Neuronal stem cell (in vitro differentiated cells): Measurements from ENCODE around the gene OR56A3.
A peak's percentile ranks its signal among the peaks of the same experiment; 100 is the strongest.

Source experiments
- DNase-seq: peaks from one replicate; pipeline ENCODE4 v3.0.0-alpha.2; 2013; ENCODE audit warnings: low spot score
- H2AFZ ChIP-seq: one replicate; pipeline ENCODE4 v1.6.1; 2013; ENCODE audit warnings: mild to moderate bottlenecking, low read length, inconsistent platforms
- H2AK5ac ChIP-seq: 2 replicates; pipeline ENCODE4 v1.6.1; 2013; ENCODE audit warnings: low read depth, mild to moderate bottlenecking, inconsistent platforms, low read length, moderate library complexity, mixed read lengths
- H2BK120ac ChIP-seq: 2 replicates; pipeline ENCODE4 v1.6.1; 2013; ENCODE audit warnings: low read depth, mild to moderate bottlenecking, inconsistent platforms, low read length, moderate library complexity, mixed read lengths
- H2BK12ac ChIP-seq: one replicate; pipeline ENCODE4 v1.6.1; 2013; ENCODE audit warnings: low read length, inconsistent platforms
- H2BK15ac ChIP-seq: 2 replicates; pipeline ENCODE4 v1.6.1; 2013; ENCODE audit warnings: mild to moderate bottlenecking, low read length, inconsistent platforms, mixed read lengths
- H2BK5ac ChIP-seq: one replicate; pipeline ENCODE4 v1.6.1; 2013; ENCODE audit warnings: inconsistent platforms, mild to moderate bottlenecking, low read length, moderate library complexity
- H3K14ac ChIP-seq: one replicate; pipeline ENCODE4 v1.6.1; 2013; ENCODE audit warnings: low read length, inconsistent platforms
- H3K18ac ChIP-seq: 2 replicates; pipeline ENCODE4 v1.6.1; 2013; ENCODE audit warnings: low read length, inconsistent platforms
- H3K23ac ChIP-seq: 2 replicates; pipeline ENCODE4 v1.6.1; 2013; ENCODE audit warnings: low read depth, mild to moderate bottlenecking, mixed read lengths, low read length, inconsistent platforms; ENCODE audit not compliant: poor library complexity
- H3K27ac ChIP-seq: replicated peaks from 3 replicates; pipeline ENCODE4 v1.5.1; 2013; ENCODE audit warnings: low read length, inconsistent platforms
- H3K27me3 ChIP-seq, 3 experiments: 2 replicates each; pipeline ENCODE4 v1.6.1; 2013; ENCODE audit warnings: low read length in 3 of 3, mild to moderate bottlenecking in 2 of 3, inconsistent platforms in 1 of 3, low read depth in 1 of 3, mixed read lengths in 1 of 3, moderate library complexity in 1 of 3; ENCODE audit not compliant: control insufficient read depth in 3 of 3, insufficient read depth in 3 of 3
- H3K36me3 ChIP-seq, 2 donors: replicated peaks in 1 of 2; 2 replicates each; pipeline ENCODE4 v1.6.1; 2013; ENCODE audit warnings: low read length in 2 of 2; ENCODE audit not compliant: control insufficient read depth in 2 of 2, insufficient read depth in 2 of 2
- H3K4ac ChIP-seq: 2 replicates; pipeline ENCODE4 v1.6.1; 2013; ENCODE audit warnings: inconsistent platforms, mild to moderate bottlenecking, low read length, moderate library complexity
- H3K4me1 ChIP-seq, 2 donors: 1 replicate in 1 of 2; 2 replicates in 1 of 2; pipeline ENCODE4 v1.6.1; 2013; ENCODE audit warnings: low read length in 2 of 2, low read depth in 1 of 2; ENCODE audit not compliant: control insufficient read depth in 2 of 2, insufficient read depth in 1 of 2
- H3K4me2 ChIP-seq: one replicate; pipeline ENCODE4 v1.6.1; 2013; ENCODE audit warnings: mild to moderate bottlenecking, low read length, inconsistent platforms; ENCODE audit not compliant: insufficient read depth, poor library complexity, severe bottlenecking
- H3K4me3 ChIP-seq, 2 donors: 2 replicates each; pipeline ENCODE4 v1.5.1; 2013; ENCODE audit warnings: low read length in 2 of 2, mild to moderate bottlenecking in 2 of 2, inconsistent platforms in 1 of 2, moderate library complexity in 1 of 2
- H3K79me1 ChIP-seq: one replicate; pipeline ENCODE4 v1.6.1; 2013; ENCODE audit warnings: low read depth, mild to moderate bottlenecking, inconsistent platforms, low read length, moderate library complexity
- H3K9ac ChIP-seq: one replicate; pipeline ENCODE4 v1.6.1; 2013; ENCODE audit warnings: mild to moderate bottlenecking, low read depth, low read length, inconsistent platforms; ENCODE audit not compliant: poor library complexity
- H3K9me3 ChIP-seq, 2 donors: replicated peaks in 1 of 2; 2 replicates each; pipeline versions ENCODE3 to v1.6.1; 2013; ENCODE audit warnings: low read length in 2 of 2, mild to moderate bottlenecking in 2 of 2, inconsistent platforms in 1 of 2, low read depth in 1 of 2, mixed read lengths in 1 of 2, moderate library complexity in 1 of 2; ENCODE audit not compliant: control insufficient read depth in 2 of 2, insufficient read depth in 1 of 2
- H4K8ac ChIP-seq: one replicate; pipeline ENCODE4 v1.6.1; 2013; ENCODE audit warnings: low read depth, mild to moderate bottlenecking, inconsistent platforms, low read length, moderate library complexity
- H4K91ac ChIP-seq: one replicate; pipeline ENCODE4 v1.6.1; 2013; ENCODE audit warnings: low read length, low read depth, mild to moderate bottlenecking, inconsistent platforms; ENCODE audit not compliant: poor library complexity
- WGBS, 2 donors: extraction: QIAGEN DNeasy Blood & Tissue Kit; methylation state at CpG; one replicate each; pipeline ENCODE4 v1.1.7; 2013; ENCODE audit warnings: missing lambda C conversion rate in 2 of 2, mixed read lengths in 1 of 2; ENCODE audit not compliant: insufficient read length in 2 of 2, insufficient replicate concordance in 1 of 2; ENCODE audit errors: extremely low coverage in 2 of 2; 5-methylcytosine and 5-hydroxymethylcytosine counted together

Gene OR56A3

DNA sequence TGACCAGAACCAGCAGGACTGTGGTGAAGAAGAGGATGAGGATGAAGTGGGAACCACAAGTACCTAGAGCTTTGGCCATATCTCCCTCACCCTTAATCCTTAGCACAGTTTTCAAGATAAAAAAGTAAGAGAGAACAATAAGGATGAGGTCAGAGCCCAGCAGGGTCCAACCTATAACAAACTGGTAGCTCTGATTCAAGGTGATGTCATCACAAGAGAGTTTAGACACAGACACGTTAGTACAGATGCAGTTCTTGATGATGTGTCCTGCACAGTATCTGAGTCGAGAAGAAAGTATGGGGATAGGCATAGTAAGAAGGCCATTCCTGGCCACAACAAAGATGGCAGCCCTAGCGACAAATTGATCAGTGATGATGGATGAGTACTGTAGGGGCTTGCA, 25.7 kb downstream of the OR56A3 start:
- Histone ChIP-seq H3K4me2 (no peak overlapping the region), H2BK12ac (no peak overlapping the region), H3K23ac (peak overlapping the region; percentile 20), H3K9me3 (peaks cover 0 to 4% of the 10 kb centered on the region in 2 donors), H3K9ac (no peak overlapping the region), H4K8ac (no peak overlapping the region), H2BK5ac (no peak overlapping the region), H4K91ac (no peak overlapping the region), H3K36me3 (no peaks in the 10 kb centered on the region), H2BK15ac (no peak overlapping the region), H2AK5ac (no peak overlapping the region), H2AFZ (no peak overlapping the region), H3K14ac (no peak overlapping the region), H3K18ac (no peak overlapping the region), H3K4me1 (no peaks in the 10 kb centered on the region), H3K79me1 (no peaks in the 10 kb centered on the region), H3K27me3 (no peaks in the 10 kb centered on the region), H2BK120ac (no peak overlapping the region), H3K4me3 (no peak overlapping the region), H3K4ac (no peak overlapping the region), H3K27ac (no peak overlapping the region)
- no peak for DNase-seq
- no CpG with 5 or more reads among the region's 3 CpGs for whole genome bisulfite sequencing, 2 donors

DNA sequence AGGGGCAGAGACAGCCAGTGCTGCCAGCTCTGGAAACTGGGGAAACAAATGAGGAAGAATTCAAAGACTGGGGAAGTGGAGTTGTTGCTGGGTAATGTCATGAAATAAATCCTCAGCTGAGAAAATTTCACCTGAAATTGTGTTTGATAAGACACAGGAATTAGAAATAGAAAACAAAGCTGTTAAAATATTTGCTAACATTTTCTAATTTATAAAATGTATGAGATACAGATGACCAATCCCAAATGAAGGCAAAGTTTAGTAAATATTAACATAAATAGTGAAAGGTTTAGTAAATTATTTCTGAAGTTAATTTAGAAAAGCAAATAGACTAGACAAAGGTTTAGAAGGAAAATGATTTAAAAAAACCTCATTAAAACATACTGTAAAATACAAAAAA, 26.3 kb downstream of the OR56A3 start, which contains the start of gene OR56A5:
Gene OR56A5 (minus strand): TSS at position 101 of the 400 bp plus-strand sequence. CDS start 0 bp downstream, at position 101.
- Histone ChIP-seq H3K4me2 (no peak within 1 kb of the TSS), H4K8ac (no peak within 1 kb of the TSS), H3K9ac (no peak within 1 kb of the TSS), H3K27ac (no peak within 1 kb of the TSS), H2AK5ac (no peak within 1 kb of the TSS), H3K4me3 (no peak within 1 kb of the TSS), H2BK12ac (no peak within 1 kb of the TSS), H3K9me3 (peaks cover 0 to 4% of the 10 kb centered on the region in 2 donors), H3K79me1 (no peaks in the 10 kb centered on the region), H3K23ac (peak within 1 kb of the TSS; percentile 20), H3K4ac (no peak within 1 kb of the TSS), H2BK15ac (no peak within 1 kb of the TSS), H3K27me3 (no peaks in the 10 kb centered on the region), H2BK120ac (no peak within 1 kb of the TSS), H3K36me3 (no peaks in the 10 kb centered on the region), H4K91ac (no peak within 1 kb of the TSS), H3K18ac (no peak within 1 kb of the TSS), H2AFZ (no peak within 1 kb of the TSS), H2BK5ac (no peak within 1 kb of the TSS), H3K4me1 (no peaks in the 10 kb centered on the region), H3K14ac (no peak within 1 kb of the TSS)
- no peak for DNase-seq

DNA sequence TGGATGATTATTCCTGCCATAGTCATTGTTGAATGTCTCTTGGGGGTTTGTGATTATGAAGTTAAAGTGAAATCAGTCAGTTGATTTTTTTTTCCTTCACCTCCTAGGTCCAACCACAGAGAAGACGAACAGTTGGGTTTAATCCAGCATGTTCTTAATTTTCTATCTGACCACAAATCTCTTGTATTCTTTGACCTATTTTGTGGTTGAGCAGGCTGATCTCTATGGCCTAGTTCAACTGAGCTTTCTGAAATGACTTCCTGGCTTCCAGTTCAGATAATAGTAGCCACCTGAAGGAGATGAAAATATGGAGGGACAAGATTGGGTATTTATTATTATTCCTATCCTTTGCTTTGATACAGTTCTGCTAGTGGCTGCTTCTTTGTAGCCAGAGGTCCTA, 31.5 kb downstream of the OR56A3 start:
- H3K18ac ChIP-seq, result no peak overlapping the region
- WGBS, 2 donors, result no CpG with 5 or more reads among the region's 1 CpG
- H4K8ac ChIP-seq, result no peak overlapping the region
- no peaks in the 10 kb centered on the region for H3K27me3 ChIP-seq
- H4K91ac ChIP-seq, result no peak overlapping the region
- no peak overlapping the region for H2AK5ac ChIP-seq
- no peaks in the 10 kb centered on the region for H3K36me3 ChIP-seq
- no peaks in the 10 kb centered on the region for H3K79me1 ChIP-seq
- H3K4me3 ChIP-seq, result no peak overlapping the region
- H3K14ac ChIP-seq, result no peak overlapping the region
- H2BK15ac ChIP-seq, result no peak overlapping the region
- no peaks in the 10 kb centered on the region for H3K4me1 ChIP-seq
- H3K27ac ChIP-seq, result no peak overlapping the region
- no peak overlapping the region for H3K23ac ChIP-seq
- no peak overlapping the region for H2BK5ac ChIP-seq
- no peak overlapping the region for H2BK120ac ChIP-seq
- no peaks in the 10 kb centered on the region for H3K9me3 ChIP-seq
- H3K9ac ChIP-seq, result no peak overlapping the region
- no peak overlapping the region for H2AFZ ChIP-seq
- DNase-seq, result no peak
- no peak overlapping the region for H2BK12ac ChIP-seq
- H3K4ac ChIP-seq, result no peak overlapping the region
- H3K4me2 ChIP-seq, result no peak overlapping the region

DNA sequence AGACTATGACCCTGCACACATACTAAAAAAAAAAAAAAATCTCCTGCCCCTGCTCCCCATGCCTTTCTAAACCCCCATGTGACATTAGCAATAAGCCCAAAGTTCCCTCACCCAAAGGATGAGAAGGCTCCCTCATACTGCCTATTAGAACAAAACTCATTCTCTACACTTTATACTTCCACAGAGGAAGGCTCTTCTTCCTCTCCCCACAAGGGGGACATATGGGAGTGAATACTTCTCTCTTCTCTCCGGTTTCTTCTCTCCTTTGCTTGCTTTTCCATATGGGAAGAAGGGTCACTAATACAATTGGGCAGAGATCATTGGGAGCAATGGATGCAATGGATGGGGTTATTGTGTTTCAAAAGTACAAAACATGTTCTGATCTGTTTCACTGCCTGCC, 41.4 kb downstream of the OR56A3 start:
- Histone ChIP-seq H3K4me2 (no peak overlapping the region), H3K14ac (no peak overlapping the region), H3K18ac (no peak overlapping the region), H3K9me3 (no peaks in the 10 kb centered on the region), H2BK5ac (no peak overlapping the region), H3K4ac (no peak overlapping the region), H3K27ac (no peak overlapping the region), H3K9ac (no peak overlapping the region), H4K8ac (no peak overlapping the region), H4K91ac (no peak overlapping the region), H3K23ac (no peak overlapping the region), H3K27me3 (no peaks in the 10 kb centered on the region), H3K36me3 (no peaks in the 10 kb centered on the region), H2AK5ac (no peak overlapping the region), H2BK15ac (no peak overlapping the region), H3K4me1 (no peaks in the 10 kb centered on the region), H2BK120ac (no peak overlapping the region), H2AFZ (no peak overlapping the region), H3K4me3 (no peak overlapping the region), H2BK12ac (no peak overlapping the region), H3K79me1 (no peaks in the 10 kb centered on the region)
- no peak for DNase-seq
- no CpG with 5 or more reads among the region's 1 CpG for WGBS, 2 donors
